SH-SY5Y (cell line): Measurements from ENCODE around the gene KCNJ15.

Experiments used
- GATA2 ChIP-seq: IDR thresholded peaks from 2 replicates; pipeline ENCODE4 v1.6.1; 2011; ENCODE audit warnings: mild to moderate bottlenecking, low read depth, low read length
- GATA3 ChIP-seq: IDR thresholded peaks from 2 replicates; pipeline ENCODE4 v1.6.1; 2011; ENCODE audit warnings: low read depth, mild to moderate bottlenecking, low read length, moderate library complexity

DNA sequence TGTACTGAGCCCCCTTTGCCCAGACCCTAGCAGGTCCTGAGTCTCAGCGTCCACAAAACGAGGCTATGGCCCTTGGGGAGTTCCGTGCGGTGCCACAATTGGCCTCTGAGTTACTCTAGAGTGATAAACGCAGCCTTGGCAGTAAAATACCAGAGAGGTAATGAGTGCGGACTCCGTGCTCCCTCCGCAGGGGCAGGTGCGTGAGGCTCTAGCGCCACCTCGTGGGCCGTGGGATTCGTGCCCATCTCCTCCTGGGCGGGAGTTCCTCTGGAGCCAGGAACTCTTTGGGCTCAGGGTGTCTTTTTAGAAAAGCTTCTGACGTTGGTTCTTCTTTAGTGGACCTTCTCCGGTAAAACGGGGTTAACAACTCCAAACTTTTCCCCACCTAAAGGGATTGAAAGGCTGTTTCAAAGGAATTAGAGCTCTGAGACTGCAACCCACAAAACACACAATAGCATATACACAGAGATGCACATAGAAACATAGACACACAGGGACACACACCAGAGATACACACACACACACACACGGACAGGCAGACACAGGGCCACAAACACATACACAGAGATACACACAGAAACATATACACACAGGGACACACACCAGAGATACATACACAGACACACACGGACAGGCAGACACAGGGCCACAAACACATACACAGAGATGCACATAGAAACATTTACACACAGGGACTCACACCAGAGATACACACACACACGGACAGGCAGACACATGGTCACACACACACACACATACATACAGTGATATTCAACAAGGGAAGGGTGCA lies 99.4 kb downstream of the KCNJ15 start:
- TF ChIP-seq GATA2, result no peak
- TF ChIP-seq GATA3, result no peak
